Right atrium auricular region (tissue), 2 donors: Measurements from ENCODE around the gene SIRPD. TPM values are rescaled to one million over a fixed set of nuclear protein-coding genes. Genes with fewer than 3 reads are reported as not detected.

Experiments
- DNase-seq: peaks from one replicate; pipeline ENCODE4 v3.0.0-alpha.2; 2019; ENCODE audit warnings: low spot score
- H3K27ac ChIP-seq, 2 donors: fragments of 200-600 bp; sonication (generic); 1 replicate in 1 of 2; 2 replicates in 1 of 2; pipeline ENCODE4 v1.5.1; 2016 to 2019
- H3K27me3 ChIP-seq, 2 donors: fragments of 200-600 bp; sonication (generic); one replicate each; pipeline versions ENCODE4 v1.5.1 to v1.6.0; 2017 to 2019
- H3K36me3 ChIP-seq: fragments of 200-600 bp; sonication (generic); one replicate; pipeline ENCODE4 v1.5.1; 2016
- H3K4me1 ChIP-seq, 2 donors: fragments of 200-600 bp; sonication (generic); one replicate each; pipeline versions ENCODE4 v1.5.1 to v1.6.0; 2017 to 2019
- H3K4me3 ChIP-seq, 2 donors: fragments of 200-600 bp; sonication (generic); 1 replicate in 1 of 2; 2 replicates in 1 of 2; pipeline ENCODE4 v1.5.1; 2017 to 2019; ENCODE audit warnings: mild to moderate bottlenecking in 1 of 2, moderate library complexity in 1 of 2
- H3K9me3 ChIP-seq, 2 donors: fragments of 200-600 bp; sonication (generic); one replicate each; pipeline ENCODE4 v1.5.1; 2019
- CTCF ChIP-seq, 2 donors: fragments of 200-600 bp; sonication (generic); IDR thresholded peaks; one replicate each; pipeline ENCODE4 v1.5.1; 2019; ENCODE audit warnings: antibody characterized with exemption in 2 of 2
- total RNA-seq, 2 donors: library from RNA; depleted of rRNA; stranded (reverse); fragments of >200 nt; gene quantifications; one replicate each; pipeline ENCODE4 v1.1.0, GENCODE V29; 2016

SIRPD gene
- total RNA-seq, 2 donors from 2014 or later = not detected

DNA sequence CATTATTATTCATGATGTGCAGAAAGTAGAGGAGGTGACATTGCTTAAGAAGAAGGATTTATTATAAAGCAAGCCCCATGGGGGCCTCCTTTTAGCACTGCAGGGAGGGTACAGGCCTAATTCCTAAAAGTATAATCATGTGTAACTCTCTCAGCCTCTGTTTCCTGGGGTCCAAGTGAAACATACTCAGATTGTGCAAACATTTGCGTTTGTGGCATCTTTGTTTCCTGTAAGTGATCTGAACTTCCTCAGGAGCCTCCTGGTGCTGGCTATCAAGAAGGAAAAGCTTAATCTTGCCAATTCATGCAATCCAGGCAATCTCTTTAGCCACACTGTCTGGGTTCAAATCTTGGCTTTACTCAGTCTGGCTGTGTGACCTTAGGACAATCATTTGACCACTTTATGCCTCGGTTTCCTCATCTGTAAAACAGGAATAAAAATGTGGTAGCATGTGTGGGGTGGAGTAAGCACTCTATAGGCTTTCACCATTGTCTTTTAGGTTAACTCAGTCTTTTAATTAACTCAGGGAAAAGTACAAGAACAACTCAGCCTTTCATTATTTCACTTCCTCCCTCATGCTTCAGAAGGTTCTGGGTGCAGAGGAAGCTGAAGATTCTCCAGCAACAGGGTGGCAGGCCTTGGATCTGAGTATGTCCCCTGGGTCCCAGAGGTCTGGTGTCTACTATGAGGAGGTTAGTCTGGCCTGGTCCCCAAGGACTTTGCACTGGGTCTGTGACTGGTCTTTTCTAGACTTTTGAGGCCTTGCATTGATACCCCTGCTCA is 65.5 kb downstream of the SIRPD start:
- Histone ChIP-seq H3K27ac (peak overlapping the region; percentile 53 to 54), H3K27me3 (no peaks in the 10 kb centered on the region), H3K4me3 (no peak overlapping the region), H3K36me3 (no peaks in the 10 kb centered on the region), H3K9me3 (no peaks in the 10 kb centered on the region), H3K4me1 (no peaks in the 10 kb centered on the region)
- DNase-seq = no peak
- TF ChIP-seq CTCF (IDR thresholded peaks at IDR 0.05) = no peak

GRCh38 chr20:1491281-1491840 is 66.1 kb downstream of the SIRPD start, which contains the start of gene SIRPB2:
TSS of gene SIRPB2 (minus strand) at chr20:1491420. CDS start at chr20:1491359, 61 bp downstream.
- Histone ChIP-seq H3K27me3 (no peaks in the 10 kb centered on the region), H3K4me3 (peak within 1 kb of the TSS; percentile 17 to 32), H3K36me3 (no peaks in the 10 kb centered on the region), H3K4me1 (no peaks in the 10 kb centered on the region), H3K9me3 (no peaks in the 10 kb centered on the region), H3K27ac (peak within 1 kb of the TSS; percentile 53 to 54)
- peak; percentile 70 for DNase-seq
- no peak for TF ChIP-seq CTCF (IDR thresholded peaks at IDR 0.05)

DNA sequence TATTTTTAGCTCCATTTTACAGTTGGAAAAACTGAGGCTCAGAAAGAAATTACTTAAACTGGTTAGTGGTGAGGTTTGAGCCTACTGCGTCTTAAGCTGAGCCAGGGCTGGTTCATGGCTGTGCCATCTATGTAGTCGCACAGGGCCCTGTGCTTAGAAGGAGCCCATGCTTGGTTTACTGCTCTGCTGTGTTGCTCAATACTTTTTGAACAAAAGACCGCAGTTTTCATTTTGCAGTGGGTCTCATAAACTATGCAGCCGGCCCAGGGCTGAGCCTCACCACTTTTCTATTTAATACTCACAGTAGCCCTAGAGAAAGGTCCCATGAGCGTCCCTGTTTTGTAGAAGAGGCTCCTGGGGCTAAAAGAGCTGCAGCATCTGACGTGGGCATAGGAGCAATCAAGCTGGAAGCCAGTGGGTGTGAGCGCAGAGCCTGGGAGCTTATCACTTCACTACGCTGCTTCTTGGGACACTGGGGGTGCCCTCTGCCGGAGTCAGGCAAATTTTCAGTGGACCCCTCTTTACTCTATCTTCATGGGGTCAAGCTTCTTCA is 66.8 kb downstream of the SIRPD start:
- no peak for DNase-seq

GRCh38 chr20:1489764-1490436 is 67.6 kb downstream of the SIRPD start:
- Histone ChIP-seq H3K27ac (peak overlapping the region; percentile 20 to 53), H3K4me3 (peak overlapping the region; percentile 2 to 32), H3K4me1 (no peaks in the 10 kb centered on the region), H3K27me3 (no peaks in the 10 kb centered on the region), H3K36me3 (no peaks in the 10 kb centered on the region), H3K9me3 (no peaks in the 10 kb centered on the region)
- TF ChIP-seq CTCF (IDR thresholded peaks at IDR 0.05) = no peak
- DNase-seq = no peak

More for the DNA sequence above, 66.8 kb downstream of the SIRPD start:
- Histone ChIP-seq H3K27me3 (no peaks in the 10 kb centered on the region), H3K4me3 (peak overlapping the region; percentile 17 to 32), H3K4me1 (no peaks in the 10 kb centered on the region), H3K27ac (peak overlapping the region; percentile 53 to 54), H3K9me3 (no peaks in the 10 kb centered on the region), H3K36me3 (no peaks in the 10 kb centered on the region)
- TF ChIP-seq CTCF (IDR thresholded peaks at IDR 0.05) = no peak

DNA sequence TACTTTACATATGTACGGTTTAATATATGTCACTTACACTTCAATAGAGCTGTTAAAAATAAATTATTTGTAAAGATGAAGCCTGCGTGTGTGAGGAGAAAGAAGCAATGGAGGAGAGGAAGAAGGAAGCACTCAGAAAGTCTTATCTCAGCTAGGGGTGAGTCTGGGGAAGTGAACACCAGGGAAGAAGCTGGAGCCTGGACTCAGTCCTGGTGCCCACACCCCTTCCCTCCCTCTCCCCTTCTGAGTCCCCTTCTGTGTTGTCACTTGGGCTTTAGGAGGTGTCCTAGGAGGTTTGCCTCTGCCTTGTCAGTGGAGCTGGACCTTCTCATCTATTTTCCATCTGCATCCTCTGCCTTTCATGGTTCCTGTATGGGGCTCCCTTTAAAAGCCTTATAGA is 68.2 kb downstream of the SIRPD start:
- Histone ChIP-seq H3K27ac (peak overlapping the region; percentile 20 to 29), H3K9me3 (no peaks in the 10 kb centered on the region), H3K27me3 (no peaks in the 10 kb centered on the region), H3K4me3 (peak overlapping the region in 1 of 2 donors; percentile 3), H3K4me1 (no peaks in the 10 kb centered on the region), H3K36me3 (no peaks in the 10 kb centered on the region)
- DNase-seq = no peak
- no peak for TF ChIP-seq CTCF (IDR thresholded peaks at IDR 0.05)
